Measurements from ENCODE around the gene EOMES.

The EOMES gene

GRCh38 chr3:27708250-27708649, 13.9 kb downstream of the EOMES start:
- DNase-seq (ENCODE audit: low read depth), result no peak
- no peak overlapping the region for H3K4me3 ChIP-seq (ENCODE audit: control insufficient read depth, low read depth, low read length)
- TF ChIP-seq CTCF (conservative IDR thresholded peaks at IDR 0.05; ENCODE audit: control insufficient read depth, insufficient read depth, low read depth, low read length), result no peak

DNA sequence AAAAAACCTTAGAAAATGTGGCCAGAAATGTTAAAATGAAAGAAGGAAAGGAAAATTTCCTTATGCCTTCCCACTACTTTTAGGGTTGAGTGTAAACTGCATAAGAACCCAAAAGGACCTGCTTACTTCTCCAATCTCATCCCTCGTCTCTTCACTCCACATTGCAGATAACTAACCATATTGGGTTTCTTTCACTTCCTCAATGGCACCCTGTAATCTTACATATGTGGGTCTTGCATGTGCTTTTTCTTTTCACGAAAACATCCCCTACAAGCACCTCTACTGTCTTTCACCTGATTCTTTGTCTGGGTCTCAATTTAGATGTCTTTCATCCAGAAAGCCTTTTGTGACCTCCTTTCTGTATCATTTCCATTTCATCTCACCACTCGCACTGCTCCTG, 23.1 kb downstream of the EOMES start:
- no peak for TF ChIP-seq CTCF (conservative IDR thresholded peaks at IDR 0.05; ENCODE audit: control insufficient read depth, insufficient read depth, low read depth, low read length)
- no peak overlapping the region for H3K4me3 ChIP-seq (ENCODE audit: control insufficient read depth, low read depth, low read length)
- no peak for DNase-seq (ENCODE audit: low read depth)

GRCh38 chr3:27696906-27697305, 25.2 kb downstream of the EOMES start:
- TF ChIP-seq CTCF (conservative IDR thresholded peaks at IDR 0.05; ENCODE audit: control insufficient read depth, insufficient read depth, low read depth, low read length), result no peak
- H3K4me3 ChIP-seq (ENCODE audit: control insufficient read depth, low read depth, low read length), result no peak overlapping the region
- DNase-seq (ENCODE audit: low read depth), result peak; percentile 44

DNA sequence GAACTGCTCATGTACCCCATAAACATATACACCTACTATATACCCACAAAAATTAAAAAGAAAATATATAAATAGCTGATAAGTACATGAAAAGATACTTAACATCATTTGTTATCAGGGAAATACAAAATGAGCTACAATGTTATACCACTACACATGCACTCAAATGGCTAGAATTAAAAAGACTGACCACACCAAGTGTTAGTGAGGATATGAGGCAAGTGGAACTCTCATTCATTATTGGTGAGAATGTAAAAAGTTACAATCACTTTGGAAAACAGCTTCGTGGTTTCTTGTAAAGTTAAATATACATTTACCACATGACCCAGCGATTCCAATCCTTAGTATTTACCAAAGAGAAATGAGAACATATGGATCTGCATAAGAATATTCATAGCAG, 26.5 kb downstream of the EOMES start:
- DNase-seq (ENCODE audit: low read depth), result no peak
- no peak for TF ChIP-seq CTCF (conservative IDR thresholded peaks at IDR 0.05; ENCODE audit: control insufficient read depth, insufficient read depth, low read depth, low read length)
- H3K4me3 ChIP-seq (ENCODE audit: control insufficient read depth, low read depth, low read length), result no peak overlapping the region

- DNase-seq (ENCODE audit: low read depth), result no peak
- TF ChIP-seq CTCF (conservative IDR thresholded peaks at IDR 0.05; ENCODE audit: control insufficient read depth, insufficient read depth, low read depth, low read length), result no peak
- no peak overlapping the region for H3K4me3 ChIP-seq (ENCODE audit: control insufficient read depth, low read depth, low read length)
Measured at GRCh38 chr3:27688053-27688452, 34.1 kb downstream of the EOMES start.

DNA sequence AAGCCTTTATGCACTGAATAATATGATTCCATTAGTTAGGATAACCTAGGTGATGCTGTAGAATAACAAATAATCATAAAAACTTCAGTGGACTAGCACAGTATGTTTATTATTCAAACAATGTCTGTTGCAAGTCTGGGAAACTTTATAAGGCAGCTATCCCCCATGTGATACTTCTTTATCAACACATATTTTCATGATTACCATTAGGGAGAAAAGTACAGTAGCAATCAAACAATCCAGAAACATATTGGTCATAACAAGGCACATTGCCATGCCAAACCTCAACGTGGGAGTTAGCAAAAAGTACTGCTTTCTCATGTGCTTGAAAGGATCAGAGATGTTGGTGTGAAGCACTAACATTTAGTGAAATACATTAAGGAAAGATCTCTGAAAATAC, 35.5 kb downstream of the EOMES start:
- no peak overlapping the region for H3K4me3 ChIP-seq (ENCODE audit: control insufficient read depth, low read depth, low read length)
- TF ChIP-seq CTCF (conservative IDR thresholded peaks at IDR 0.05; ENCODE audit: control insufficient read depth, insufficient read depth, low read depth, low read length), result no peak
- peak; percentile 95 for DNase-seq (ENCODE audit: low read depth)

GRCh38 chr3:27685474-27685873, 36.6 kb downstream of the EOMES start:
- TF ChIP-seq CTCF (conservative IDR thresholded peaks at IDR 0.05; ENCODE audit: control insufficient read depth, insufficient read depth, low read depth, low read length), result no peak
- DNase-seq (ENCODE audit: low read depth), result no peak
- no peak overlapping the region for H3K4me3 ChIP-seq (ENCODE audit: control insufficient read depth, low read depth, low read length)

Measured in fibroblast of mammary gland (primary cell).